Psoas muscle (tissue), 8 donors: ENCODE measurements around the gene SIRT5. TPM values are rescaled to one million over a fixed set of nuclear protein-coding genes. Genes with fewer than 3 reads are reported as not detected.

ENCODE experiments used
- ATAC-seq, 4 donors: fragments of 200-7000 bp; cut with Tn5 transposase; one replicate each; pipeline ENCODE4 v1.9.1; 2020; ENCODE audit warnings: moderate library complexity in 3 of 4, mild to moderate bottlenecking in 2 of 4
- DNase-seq, 2 donors: peaks; one replicate each; pipeline ENCODE4 v3.0.0-alpha.2; 2020
- H3K27ac ChIP-seq: fragments of 200-600 bp; one replicate; pipeline ENCODE4 v1.8.0; 2022
- H3K27me3 ChIP-seq, 3 donors: fragments of 200-600 bp in 1 of 3; one replicate each; pipeline versions ENCODE4 v1.6.1 to v1.8.0; 2013 to 2022; ENCODE audit warnings: low read length in 2 of 3, mild to moderate bottlenecking in 2 of 3, moderate library complexity in 1 of 3; ENCODE audit not compliant: insufficient read depth in 3 of 3
- H3K36me3 ChIP-seq, 2 donors: fragments of 200-600 bp in 1 of 2; one replicate each; pipeline versions ENCODE4 v1.6.1 to v1.8.0; 2013 to 2022; ENCODE audit warnings: low read depth in 1 of 2, mild to moderate bottlenecking in 1 of 2, moderate library complexity in 1 of 2; ENCODE audit not compliant: insufficient read depth in 1 of 2
- H3K4me1 ChIP-seq: fragments of 200-600 bp; one replicate; pipeline ENCODE4 v1.8.0; 2022
- H3K4me3 ChIP-seq: fragments of 200-600 bp; one replicate; pipeline ENCODE4 v1.8.0; 2022; ENCODE audit warnings: mild to moderate bottlenecking
- H3K9me3 ChIP-seq: fragments of 200-600 bp; one replicate; pipeline ENCODE4 v1.8.0; 2022
- WGBS, 3 donors: extraction: QIAGEN DNeasy Blood & Tissue Kit; methylation state at CpG; one replicate each; pipeline versions ENCODE4 v1.1.6 to v1.1.7; 2013; 5-methylcytosine and 5-hydroxymethylcytosine counted together
- intact Hi-C, 2 donors: fragments of 100-400 bp; cut with DNase I; formaldehyde crosslinking; loops; one replicate each; pipeline versions ENCODE4 v1.11.0 to v1.14.2; 2022
- polyA plus RNA-seq, 3 donors: library from polyadenylated mRNA; stranded (reverse); fragments of 200-250 nt; gene quantifications; one replicate each; pipeline ENCODE4 v1.2.3, GENCODE V29; 2013
- total RNA-seq, 4 donors: library from RNA; stranded (reverse); fragmentation: NEBNext Ultra II Directional in 2 of 4; extraction: Animal tissue kit (Norgen Biotek cat#: 25700) in 2 of 4; gene quantifications; one replicate each; pipeline versions ENCODE4 v1.2.1 to v1.2.4, GENCODE V29; 2021 to 2023
- TF ChIP-seq, protein P1 (sequence below): fragments of 200-600 bp; IDR thresholded peaks from one replicate; pipeline ENCODE4 v1.8.0; 2022; ENCODE audit warnings: antibody characterized with exemption
- donor health status: healthy with polysubstance abuse.
- donor health status: DM: no; HTN: no; CAD: no; lungs with moderate emphysema.
- donor health status: Bipolar disorder and iron deficiency.
- donor health status: healthy.
- donor health status: DM: yes; HTN: yes; CAD: no.
- donor health status: DM: no; HTN: no; CAD: no.
- donor health status: DM: no; HTN: no; CAD: no.
- donor health status: DM: yes; HTN: yes; CAD: no.

Gene SIRT5
- total and polyA plus RNA-seq, 7 donors: 10.1 to 29.2 (median 19.3) TPM

- peak overlapping the region; percentile 95 for H3K27ac ChIP-seq
- ATAC-seq: peak; percentile 33 to 59 (median 42)
- peaks cover 19% of the 10 kb centered on the region for H3K4me1 ChIP-seq
- no peaks in the 10 kb centered on the region for H3K9me3 ChIP-seq
- intact Hi-C loops: loop anchor here (2.0 to 5.0 kb wide), 2 partner anchors 41 to 97 kb away; partner anchors contain the start of genes RANBP9 (in 2 of the 2) and SIRT5 (in 1 of the 2)
- DNase-seq: peak; percentile 59 to 80
- TF ChIP-seq, protein P1, sequence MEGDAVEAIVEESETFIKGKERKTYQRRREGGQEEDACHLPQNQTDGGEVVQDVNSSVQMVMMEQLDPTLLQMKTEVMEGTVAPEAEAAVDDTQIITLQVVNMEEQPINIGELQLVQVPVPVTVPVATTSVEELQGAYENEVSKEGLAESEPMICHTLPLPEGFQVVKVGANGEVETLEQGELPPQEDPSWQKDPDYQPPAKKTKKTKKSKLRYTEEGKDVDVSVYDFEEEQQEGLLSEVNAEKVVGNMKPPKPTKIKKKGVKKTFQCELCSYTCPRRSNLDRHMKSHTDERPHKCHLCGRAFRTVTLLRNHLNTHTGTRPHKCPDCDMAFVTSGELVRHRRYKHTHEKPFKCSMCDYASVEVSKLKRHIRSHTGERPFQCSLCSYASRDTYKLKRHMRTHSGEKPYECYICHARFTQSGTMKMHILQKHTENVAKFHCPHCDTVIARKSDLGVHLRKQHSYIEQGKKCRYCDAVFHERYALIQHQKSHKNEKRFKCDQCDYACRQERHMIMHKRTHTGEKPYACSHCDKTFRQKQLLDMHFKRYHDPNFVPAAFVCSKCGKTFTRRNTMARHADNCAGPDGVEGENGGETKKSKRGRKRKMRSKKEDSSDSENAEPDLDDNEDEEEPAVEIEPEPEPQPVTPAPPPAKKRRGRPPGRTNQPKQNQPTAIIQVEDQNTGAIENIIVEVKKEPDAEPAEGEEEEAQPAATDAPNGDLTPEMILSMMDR: no peak
- peaks cover 10 to 50% of the 10 kb centered on the region in 2 donors for H3K36me3 ChIP-seq
- no peaks in the 10 kb centered on the region for H3K27me3 ChIP-seq
- peak overlapping the region; percentile 75 for H3K4me3 ChIP-seq
- WGBS, 3 donors: 0% methylated on average over 14 of the region's 14 CpGs
Measured at GRCh38 chr6:13615792-13616120, 41.4 kb downstream of the SIRT5 start.

- no peak for DNase-seq
- ATAC-seq: no peak
- Histone ChIP-seq H3K4me1 (peaks cover 14% of the 10 kb centered on the region), H3K27me3 (no peaks in the 10 kb centered on the region), H3K4me3 (no peak overlapping the region), H3K27ac (no peak overlapping the region), H3K36me3 (peaks cover 13 to 63% of the 10 kb centered on the region in 2 donors), H3K9me3 (no peaks in the 10 kb centered on the region)
- TF ChIP-seq, protein P1: no peak
- intact Hi-C loops: loop anchor here (5.0 kb wide), 1 partner anchor 95 kb away; the partner anchor contains the start of gene RANBP9 (in 2 of the 2)
- WGBS, 3 donors: 82 to 88% (median 87%) methylated on average over 2 of the region's 2 CpGs
Measured at GRCh38 chr6:13617066-13617465, 42.7 kb downstream of the SIRT5 start.

DNA sequence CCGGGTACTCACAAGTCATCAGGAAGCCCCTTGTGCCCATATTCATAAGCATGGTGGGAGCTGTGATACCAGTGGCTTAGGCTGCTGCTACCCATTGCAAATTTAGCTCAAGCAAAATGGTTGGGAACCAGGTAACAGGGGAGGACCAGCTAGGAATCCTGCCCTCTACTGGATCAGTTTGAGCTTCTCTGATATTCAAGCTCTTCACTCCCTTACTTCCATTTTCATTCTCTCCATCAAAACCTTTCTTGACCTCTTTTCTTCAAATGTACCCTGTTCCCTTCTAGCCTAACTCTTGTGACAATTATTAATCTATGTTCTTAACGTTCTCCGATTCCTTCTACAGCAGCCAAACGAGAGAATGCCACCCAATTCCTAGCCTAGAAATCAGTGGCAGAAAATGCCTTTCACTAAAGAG, 50.5 kb downstream of the SIRT5 start:
- Histone ChIP-seq H3K27me3 (no peaks in the 10 kb centered on the region), H3K4me3 (no peak overlapping the region), H3K9me3 (no peaks in the 10 kb centered on the region), H3K27ac (no peak overlapping the region), H3K4me1 (no peaks in the 10 kb centered on the region), H3K36me3 (peaks cover 7 to 100% of the 10 kb centered on the region in 2 donors)
- intact Hi-C loops: no loop called here
- TF ChIP-seq, protein P1: peak; percentile 38
- 67 to 75% (median 70%) methylated on average over 4 of the region's 4 CpGs for WGBS, 3 donors
- DNase-seq (no peak), ATAC-seq (peak in 2 of 4 donors; percentile 44 to 57)

DNA sequence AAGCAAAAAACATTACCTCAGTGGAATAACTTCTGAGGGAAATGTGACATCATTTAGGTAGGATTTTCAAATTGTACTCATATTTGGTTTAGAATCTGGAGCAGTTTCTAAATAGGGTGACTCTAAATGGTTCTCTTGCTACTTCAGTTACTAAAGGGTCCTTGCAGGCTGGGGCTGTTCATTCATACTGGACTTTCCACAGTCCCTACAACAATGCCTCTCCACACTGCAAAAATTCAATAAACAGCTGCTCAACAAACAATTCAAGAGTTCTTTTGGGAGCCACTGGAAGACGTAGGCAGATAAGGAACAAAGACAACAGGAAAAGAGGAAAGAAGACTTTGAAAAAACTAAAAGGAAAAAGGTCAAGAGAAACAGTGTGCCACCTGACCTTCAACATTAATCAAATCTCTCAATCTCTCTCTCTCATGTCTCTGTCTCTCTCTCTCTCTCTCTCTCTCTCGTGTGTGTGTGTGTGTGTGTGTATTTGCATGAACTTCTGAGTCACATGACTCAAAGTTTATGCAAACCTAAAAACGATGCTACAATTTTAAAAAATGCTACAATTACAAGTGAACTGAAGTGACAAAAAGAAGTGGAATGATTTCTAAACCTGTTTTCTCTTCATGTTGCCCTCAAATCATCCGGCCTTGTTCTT, 55.2 kb downstream of the SIRT5 start:
- ATAC-seq (no peak), DNase-seq (no peak)
- H3K4me1 ChIP-seq: no peaks in the 10 kb centered on the region
- H3K36me3 ChIP-seq: peaks cover 8 to 88% of the 10 kb centered on the region in 2 donors
- H3K9me3 ChIP-seq: no peaks in the 10 kb centered on the region
- H3K4me3 ChIP-seq: no peak overlapping the region
- H3K27me3 ChIP-seq: no peaks in the 10 kb centered on the region
- intact Hi-C loops: no loop called here
- 68 to 70% (median 68%) methylated on average over 4 of the region's 4 CpGs for WGBS, 3 donors
- H3K27ac ChIP-seq: no peak overlapping the region
- TF ChIP-seq, protein P1: no peak

- Histone ChIP-seq H3K27ac (no peak overlapping the region), H3K36me3 (peaks cover 5 to 80% of the 10 kb centered on the region in 2 donors), H3K27me3 (no peaks in the 10 kb centered on the region), H3K4me1 (no peaks in the 10 kb centered on the region), H3K9me3 (no peaks in the 10 kb centered on the region), H3K4me3 (no peak overlapping the region)
- intact Hi-C loops: no loop called here
- WGBS, 3 donors: 92 to 100% (median 92%) methylated on average over 1 of the region's 1 CpG
- TF ChIP-seq, protein P1: no peak
- DNase-seq (no peak), ATAC-seq (no peak)
Measured at GRCh38 chr6:13630499-13630898, 56.1 kb downstream of the SIRT5 start.
